ENCODE measurements around the gene NFKB1. TPM values are rescaled to one million over a fixed set of nuclear protein-coding genes. Genes with fewer than 3 reads are reported as not detected.

NFKB1 gene
- total and polyA plus RNA-seq, 9 of the 15 experiments (the other 6 are each of a cell fraction or from before 2014, with no cell fraction given), result 2.4 to 14.5 (median 10.3) TPM

- no peak for TF ChIP-seq U2AF1 (optimal IDR thresholded peaks at IDR 0.05; ENCODE audit: low read depth, low read length)
- TF ChIP-seq ZNF133 (CRISPR knock-in tag; IDR thresholded peaks at IDR 0.05), result no peak
- no peak for TF ChIP-seq CHD1 (IDR thresholded peaks at IDR 0.05; ENCODE audit: low read length)
These were observed 111.1 kb downstream of the NFKB1 start (continued) for GRCh38 chr4:102612210-102612609.

- ChIA-PET CTCF (ENCODE audit: low intra/inter-chr PET ratio) (no interaction called here), POLR2A (no interaction called here)
- in situ Hi-C loops (cut with MboI) (loop anchor here (25.0 kb wide), 1 partner anchor 1324 kb away; no protein-coding TSS in a partner anchor), intact Hi-C loops (cut with micrococcal nuclease) (loop anchor here (10.0 kb wide), 1 partner anchor 1268 kb away; the partner anchor contains the start of gene PPP3CA)
- Histone ChIP-seq H3K9me1 (ENCODE audit: control insufficient read depth, insufficient read depth, low read length) (no peaks in the 10 kb centered on the region), H3K27ac (ENCODE audit: extremely low read depth, low read depth, low read length) (no peak overlapping the region), H3K79me2 (ENCODE audit: control insufficient read depth, insufficient read depth, low read length) (no peaks in the 10 kb centered on the region), H3K9me3 (replicated peaks; ENCODE audit: control insufficient read depth, insufficient read depth, low read depth, low read length) (no peaks in the 10 kb centered on the region), H3K4me3 (no peak overlapping the region), H4K20me1 (replicated peaks; ENCODE audit: control insufficient read depth, insufficient read depth, low read length) (no peaks in the 10 kb centered on the region), H2AFZ (ENCODE audit: low read depth, low read length) (no peak overlapping the region), H3K4me2 (ENCODE audit: insufficient read depth, low read length) (no peak overlapping the region), H3K27me3 (ENCODE audit: control insufficient read depth in 2 of 2, insufficient read depth in 2 of 2, low read length in 2 of 2) (no peaks in the 10 kb centered on the region), H3K9ac (ENCODE audit: insufficient read depth in 1 of 2, low read depth in 2 of 2, low read length in 2 of 2) (no peak overlapping the region), H3K36me3 (ENCODE audit: control insufficient read depth, insufficient read depth, low read length) (peaks cover 30% of the 10 kb centered on the region; the same call in 2 of the 3 replicates), H3K4me1 (replicated peaks in 1 of 2; ENCODE audit: control insufficient read depth in 2 of 2, insufficient read depth in 2 of 2, low read length in 2 of 2) (no peaks in the 10 kb centered on the region)
- FAIRE-seq, result no peak
- no peak for DNase-seq (ENCODE audit: extremely low read depth in 1 of 4, low spot score in 3 of 4)
- 73% methylated on average over 10 of the region's 11 CpGs for WGBS (ENCODE audit: insufficient coverage, low coverage, missing lambda C conversion rate)
- TF ChIP-seq CBX1 (IDR thresholded peaks at IDR 0.05; ENCODE audit: low read depth), result no peak
- no peak for TF ChIP-seq NR2F6 (CRISPR knock-in tag; IDR thresholded peaks at IDR 0.05)
- TF ChIP-seq TARDBP (IDR thresholded peaks at IDR 0.05), result no peak
- TF ChIP-seq FOXP1 (CRISPR knock-in tag; IDR thresholded peaks at IDR 0.05), result no peak
- no peak for TF ChIP-seq GTF2B (IDR thresholded peaks at IDR 0.05; ENCODE audit: extremely low read depth, insufficient read length)
- no peak for TF ChIP-seq MEF2A (IDR thresholded peaks at IDR 0.05; ENCODE audit: control insufficient read depth, low read depth, low read length)
- TF ChIP-seq NFE2 (IDR thresholded peaks at IDR 0.05; ENCODE audit: low read depth), result no peak
- no peak for TF ChIP-seq RAD51 (IDR thresholded peaks at IDR 0.05; ENCODE audit: borderline replicate concordance, low read depth)
- no peak for TF ChIP-seq NBN (IDR thresholded peaks at IDR 0.05; ENCODE audit: low read depth)
- no peak for TF ChIP-seq TAF1 (IDR thresholded peaks at IDR 0.05; ENCODE audit: control insufficient read depth, extremely low read depth, insufficient read depth, low read length, severe bottlenecking)
- no peak for TF ChIP-seq ZNF699 (CRISPR knock-in tag; IDR thresholded peaks at IDR 0.05; ENCODE audit: insufficient replicate concordance)
- no peak for TF ChIP-seq HIVEP1 (CRISPR knock-in tag; IDR thresholded peaks at IDR 0.05)
- TF ChIP-seq E2F6 (IDR thresholded peaks at IDR 0.05; ENCODE audit: borderline replicate concordance in 1 of 2, extremely low read depth in 1 of 2, insufficient read depth in 1 of 2, insufficient read length in 1 of 2, low read depth in 1 of 2, low read length in 1 of 2, poor library complexity in 1 of 2, severe bottlenecking in 1 of 2), result no peak
- TF ChIP-seq SIX5 (IDR thresholded peaks at IDR 0.05; ENCODE audit: borderline replicate concordance in 1 of 2, insufficient read depth in 1 of 2, low read depth in 1 of 2, low read length in 2 of 2), result no peak
- TF ChIP-seq TAF15 (IDR thresholded peaks at IDR 0.05; ENCODE audit: low read depth, low read length), result no peak
- TF ChIP-seq SUPT5H (IDR thresholded peaks at IDR 0.05), result no peak
- TF ChIP-seq CHD2 (IDR thresholded peaks at IDR 0.05; ENCODE audit: low read depth, low read length), result no peak
- BruUV-seq (replicated peaks), result no TSS peak
- ATAC-seq, result no peak
These were observed 111.7 kb downstream of the NFKB1 start for GRCh38 chr4:102612824-102613366.

All from K562 (cell line).